HL-60 (cell line): ENCODE data around the gene ITIH3.

Source experiments
- CTCF ChIP-seq: IDR thresholded peaks from one replicate; pipeline ENCODE4 v1.5.1; 2011; ENCODE audit warnings: low read length, control low read depth, inconsistent platforms; ENCODE audit not compliant: insufficient read depth
- GABPA ChIP-seq: IDR thresholded peaks from 2 replicates; pipeline ENCODE4 v1.6.1; 2012; ENCODE audit warnings: low read depth
- POLR2AphosphoS5 ChIP-seq: IDR thresholded peaks from 2 replicates; pipeline ENCODE4 v1.6.1; 2012; ENCODE audit warnings: low read depth
- REST ChIP-seq: IDR thresholded peaks from 2 replicates; pipeline ENCODE4 v1.6.1; 2012; ENCODE audit warnings: low read depth; ENCODE audit not compliant: insufficient replicate concordance
- SPI1 ChIP-seq: IDR thresholded peaks from 2 replicates; pipeline ENCODE4 v1.6.1; 2012; ENCODE audit warnings: low read depth, mild to moderate bottlenecking, borderline replicate concordance

GRCh38 chr3:52752045-52752660, 42.4 kb upstream of the ITIH3 start:
- no peak for TF ChIP-seq REST
- no peak for TF ChIP-seq CTCF
- no peak for TF ChIP-seq SPI1
- no peak for TF ChIP-seq POLR2AphosphoS5
- TF ChIP-seq GABPA = no peak
